DMS79 treated with DMSO at 0.1 percent for 48 hours (cell line): ENCODE measurements around the gene RAMP3.
"Not testable (repeated sequence)": the region's sequence is repeated elsewhere in the genome, so short reads cannot be mapped to it uniquely, and the experiment has no call there.

Experiments
- DNase-seq: peaks from one replicate; lab custom pipeline; 2025; lab: John Stamatoyannopoulos, UW

Gene RAMP3

DNA sequence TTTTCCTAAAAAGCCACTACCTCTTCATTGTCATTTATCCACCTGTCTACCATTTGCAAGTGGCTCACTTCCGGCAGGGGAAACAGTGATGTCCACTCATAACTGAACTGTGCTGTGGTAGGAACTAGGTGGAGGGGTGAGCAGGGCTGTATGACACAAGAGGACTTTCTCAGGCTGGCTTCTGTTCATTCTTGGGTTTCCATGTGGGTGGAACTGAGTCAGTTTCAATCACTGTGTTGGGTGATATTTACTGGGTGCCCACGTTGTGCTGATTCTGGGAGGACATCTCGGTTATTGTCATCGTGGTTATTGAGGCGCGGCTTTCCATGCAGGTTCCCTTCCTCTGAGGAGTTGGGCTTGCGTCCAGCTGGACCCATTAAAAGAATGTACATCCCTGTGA lies 38.8 kb downstream of the RAMP3 start:
- no peak for DNase-seq

DNA sequence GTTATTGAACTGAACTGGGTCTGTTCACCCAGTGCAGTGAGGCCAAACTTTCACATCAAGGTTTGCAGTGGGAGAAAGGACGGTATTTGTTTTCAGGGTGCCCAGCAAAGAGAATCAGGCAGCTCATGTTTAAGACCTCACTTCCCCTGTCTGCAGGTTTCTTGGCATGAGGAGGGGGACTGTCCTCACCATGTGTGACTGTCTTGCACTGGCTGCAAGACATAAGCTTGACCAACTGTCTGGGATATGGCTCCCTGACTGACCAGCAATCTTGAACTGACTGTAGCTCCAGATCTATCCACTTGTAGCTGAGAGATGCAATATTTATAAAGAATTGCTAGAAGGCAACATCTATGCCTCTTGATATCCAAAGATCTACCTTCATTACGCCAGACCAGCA lies 39.9 kb downstream of the RAMP3 start:
- no peak for DNase-seq

DNA sequence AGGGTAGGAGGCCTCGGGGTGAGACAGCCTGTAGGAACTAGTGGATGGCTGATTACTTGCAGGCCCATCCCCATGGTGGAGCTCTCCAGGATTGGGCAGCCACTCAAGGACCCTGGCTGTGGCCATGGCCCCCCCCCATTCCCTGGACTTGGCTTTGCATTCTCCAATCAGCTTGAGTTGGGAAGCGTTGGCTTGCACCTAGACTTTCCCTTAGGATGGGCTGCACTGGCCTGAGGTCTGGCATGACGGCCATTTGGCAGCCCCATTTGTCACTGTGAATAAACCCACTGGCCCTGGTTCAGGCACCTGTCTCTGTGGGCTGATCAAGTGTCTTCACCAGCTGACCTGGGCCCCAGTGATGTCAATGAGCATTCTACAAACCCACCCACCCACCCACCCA lies 41.4 kb downstream of the RAMP3 start:
- DNase-seq, result no peak

DNA sequence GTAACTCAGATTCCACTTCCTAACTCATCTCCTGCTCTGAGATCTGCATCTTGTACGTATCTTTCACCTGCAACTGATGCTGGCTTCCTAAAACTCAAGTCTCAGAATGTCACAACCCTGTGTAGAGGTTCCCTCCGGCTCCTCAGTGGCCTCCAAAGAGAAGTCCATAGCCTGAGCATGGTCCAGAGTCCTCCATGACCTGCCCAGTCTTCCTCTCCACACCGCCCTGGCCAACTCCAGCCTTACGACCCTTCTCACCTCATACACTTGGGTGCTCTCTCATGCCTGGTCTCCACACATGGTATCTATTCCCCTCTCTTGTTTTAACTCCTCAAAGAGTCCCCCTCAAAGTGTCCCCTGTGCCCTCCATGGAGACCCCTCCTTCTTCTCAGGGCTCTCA lies 41.9 kb downstream of the RAMP3 start:
- DNase-seq, result no peak

DNA sequence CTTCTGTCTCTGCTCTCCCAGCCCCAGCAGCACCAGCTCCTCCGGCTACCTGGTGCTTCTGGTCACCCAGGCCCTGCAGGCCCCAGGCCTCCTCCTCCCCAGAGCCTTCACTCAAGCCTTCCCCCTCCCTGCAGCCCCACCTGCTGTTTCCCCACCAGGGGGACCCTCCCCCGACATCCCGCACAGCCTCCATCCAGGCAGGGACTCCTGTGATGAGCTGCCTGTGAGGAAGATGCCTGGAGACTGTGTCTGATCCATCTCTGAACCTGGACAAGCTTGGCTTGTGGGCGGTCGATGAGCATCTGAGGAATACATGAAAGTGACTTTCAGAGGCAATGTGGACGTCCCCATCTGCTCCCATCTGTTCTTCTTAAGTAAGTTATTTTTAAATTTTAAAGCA lies 45.0 kb downstream of the RAMP3 start:
- DNase-seq, result no peak

DNA sequence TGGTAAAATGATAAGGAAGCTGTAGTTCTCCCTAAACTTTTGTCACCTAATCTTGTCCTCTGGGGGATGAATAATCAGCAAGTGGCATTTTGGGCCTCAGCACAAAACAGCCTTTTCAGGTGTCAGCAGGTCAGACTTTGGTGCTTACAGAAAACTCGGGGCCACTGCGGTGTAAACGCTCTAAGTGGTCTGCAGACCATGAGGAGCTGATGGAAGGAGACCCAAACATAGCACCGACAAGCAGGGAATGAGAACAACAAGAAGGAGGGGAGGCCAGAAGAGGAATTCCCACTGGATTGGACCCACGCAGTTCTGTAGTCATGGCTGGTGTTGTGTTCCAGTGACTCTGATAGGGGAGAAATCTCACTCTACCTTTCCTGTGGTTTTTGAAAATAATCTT lies 45.4 kb downstream of the RAMP3 start:
- no peak for DNase-seq

DNA sequence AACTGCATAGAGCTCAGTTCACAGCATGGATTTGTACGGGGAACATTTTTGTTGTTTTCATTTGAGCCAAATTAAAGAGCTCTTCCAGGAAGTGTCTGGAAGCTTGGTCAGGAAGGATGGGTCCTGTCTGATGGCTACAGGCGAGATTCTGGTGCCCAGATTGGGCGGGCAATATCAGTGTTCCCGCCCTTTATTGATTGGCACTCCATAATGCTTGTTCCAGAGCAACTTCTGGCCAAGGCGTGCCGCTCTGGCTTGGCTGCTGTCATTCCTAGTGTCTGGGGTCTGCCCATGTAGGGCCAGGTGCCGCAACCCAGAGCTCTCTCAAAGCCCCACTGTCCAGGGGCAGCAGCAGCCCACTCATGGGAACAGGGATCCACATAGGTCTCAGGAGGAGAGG lies 45.9 kb downstream of the RAMP3 start:
- no peak for DNase-seq

DNA sequence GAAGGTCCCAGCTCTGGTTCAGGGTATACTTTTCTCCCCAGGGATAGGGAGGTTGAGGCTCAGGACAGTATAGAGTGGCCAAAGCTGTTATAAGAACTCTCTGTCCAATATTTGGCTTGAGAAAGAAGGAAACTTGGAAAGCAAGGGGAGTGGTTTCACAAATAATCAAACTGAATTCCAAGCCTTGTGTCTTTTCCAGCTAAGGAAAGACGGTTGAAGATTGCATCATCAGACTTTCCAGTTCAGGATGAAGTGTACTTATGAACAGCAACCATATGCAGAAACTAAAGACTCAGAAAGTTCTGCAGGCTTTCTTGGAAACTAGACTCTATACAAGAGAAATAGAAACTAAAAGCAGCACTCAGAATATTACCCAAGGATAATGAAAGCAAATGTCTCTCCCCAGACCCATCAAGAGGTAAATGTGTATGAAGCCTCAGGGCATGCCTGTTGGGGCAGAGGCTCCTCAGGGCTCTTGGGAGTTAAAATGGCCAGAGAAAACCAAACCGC lies 46.4 kb downstream of the RAMP3 start:
- peak; percentile 70 for DNase-seq

DNA sequence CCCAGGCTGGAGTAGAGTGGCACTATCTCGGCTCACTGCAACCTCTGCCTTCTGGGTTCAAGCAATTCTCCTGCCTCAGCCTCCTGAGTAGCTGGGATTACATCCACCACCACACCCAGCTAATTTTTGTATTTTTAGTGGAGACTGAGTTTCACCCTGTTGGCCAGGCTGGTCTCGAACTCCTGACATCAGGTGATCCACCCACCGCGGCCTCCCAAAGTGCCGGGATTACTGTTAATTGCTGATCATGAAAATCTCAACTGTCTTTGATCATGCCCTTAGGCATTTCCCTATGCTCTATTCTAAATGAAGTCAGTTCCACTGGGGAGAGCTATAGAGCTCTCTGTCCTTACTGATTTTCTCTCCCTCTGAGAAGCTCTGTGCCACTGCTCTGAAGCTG lies 48.7 kb downstream of the RAMP3 start:
- not testable (repeated sequence) for DNase-seq

DNA sequence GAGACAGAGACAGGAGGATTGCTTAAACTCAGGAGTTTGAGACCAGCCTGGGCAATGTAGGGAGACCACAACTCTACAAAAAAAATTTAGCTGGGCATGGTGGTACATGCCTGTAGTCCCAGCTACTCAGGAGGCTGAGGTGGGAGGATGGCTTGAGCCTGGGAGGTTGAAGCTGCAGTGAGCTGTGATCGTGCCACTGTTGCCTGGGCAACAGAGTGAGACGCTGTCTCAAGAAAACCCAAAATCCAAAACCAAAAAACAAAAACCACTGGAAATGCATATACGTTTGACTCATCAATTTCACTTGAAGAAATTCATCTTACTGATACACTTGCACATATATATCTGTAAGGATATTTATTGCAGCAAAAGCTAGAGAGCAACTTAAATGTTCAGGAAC lies 52.3 kb downstream of the RAMP3 start:
- not testable (repeated sequence) for DNase-seq

DNA sequence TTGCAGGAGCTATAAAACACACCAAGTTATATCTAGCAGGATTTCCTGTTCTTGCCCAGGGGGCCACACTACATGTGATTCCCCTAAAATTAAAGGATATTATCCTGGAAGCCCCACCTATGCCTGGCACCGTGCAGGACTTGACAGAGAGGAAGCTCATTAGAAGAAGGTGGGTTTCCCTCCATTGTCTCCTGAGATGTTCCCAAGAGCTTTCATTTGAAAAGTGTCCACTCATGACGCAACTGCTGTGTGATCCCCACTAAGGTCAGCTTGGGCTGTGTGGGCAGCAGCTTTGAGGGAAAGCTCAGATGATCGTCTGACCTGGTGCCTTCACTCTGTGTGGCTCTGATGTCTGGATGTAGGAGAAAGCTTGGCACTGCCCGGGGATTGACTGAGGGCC lies 53.5 kb downstream of the RAMP3 start:
- DNase-seq, result no peak

DNA sequence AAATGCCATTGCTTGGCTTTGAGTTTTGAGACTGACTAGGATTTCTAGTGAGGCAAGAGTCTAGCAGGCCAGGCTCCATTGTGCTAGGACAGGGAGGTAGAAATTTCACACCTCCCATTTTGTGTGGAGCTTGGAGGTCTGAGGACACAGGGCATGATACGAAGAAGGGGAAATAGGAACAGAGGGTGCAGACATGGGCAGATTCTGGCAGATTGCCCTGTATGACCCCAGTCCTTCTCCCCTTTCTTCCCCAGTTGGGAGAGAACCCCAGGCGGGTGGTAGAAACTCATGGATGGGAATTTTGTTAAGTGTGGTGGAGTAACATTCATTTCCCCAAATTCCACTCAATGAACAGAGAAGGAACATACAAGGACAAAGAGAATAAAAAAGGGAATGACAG lies 54.4 kb downstream of the RAMP3 start:
- no peak for DNase-seq

DNA sequence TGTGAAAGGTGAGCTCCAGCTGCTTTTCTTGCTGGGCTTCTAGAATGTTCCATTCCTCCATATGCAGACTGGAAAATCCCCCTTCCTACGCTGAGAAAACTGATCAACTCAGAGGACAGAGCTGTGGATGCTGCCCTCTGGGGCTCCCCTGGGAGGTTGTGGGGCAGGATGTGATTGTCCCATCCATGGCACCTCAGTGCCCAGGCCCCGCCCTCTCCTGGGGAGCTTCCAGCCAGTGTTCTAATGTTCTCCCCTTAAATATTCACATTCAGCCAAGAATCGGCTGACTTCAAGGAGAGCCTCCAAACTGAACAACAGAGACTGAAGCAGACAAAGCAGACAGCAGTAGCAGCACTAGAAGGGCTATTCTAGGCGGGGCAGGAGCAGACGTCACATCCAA lies 55.0 kb downstream of the RAMP3 start:
- DNase-seq, result no peak

DNA sequence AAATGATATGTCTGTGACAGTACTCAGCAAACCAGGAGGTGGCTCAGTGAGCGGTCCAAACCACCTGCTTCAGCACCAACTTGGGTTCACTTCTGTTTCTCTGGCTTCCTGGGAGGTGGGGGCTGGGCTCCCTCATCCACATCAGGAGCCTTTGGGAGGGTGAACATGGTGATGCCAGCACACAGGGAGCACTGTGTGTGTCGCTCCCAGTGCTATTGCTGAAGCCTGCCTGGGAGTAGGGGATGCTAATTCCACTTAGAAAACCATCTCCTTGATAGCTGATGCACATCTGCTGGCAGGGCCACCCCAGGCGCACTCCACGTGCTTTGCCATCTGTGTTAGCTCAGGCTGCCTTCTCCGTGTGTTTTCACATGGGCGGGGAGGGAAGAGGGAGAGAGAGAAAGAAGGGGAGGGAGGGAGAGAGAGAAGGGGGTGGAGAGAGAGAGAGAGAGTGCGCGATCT lies 58.0 kb downstream of the RAMP3 start:
- peak; percentile 18 for DNase-seq

DNA sequence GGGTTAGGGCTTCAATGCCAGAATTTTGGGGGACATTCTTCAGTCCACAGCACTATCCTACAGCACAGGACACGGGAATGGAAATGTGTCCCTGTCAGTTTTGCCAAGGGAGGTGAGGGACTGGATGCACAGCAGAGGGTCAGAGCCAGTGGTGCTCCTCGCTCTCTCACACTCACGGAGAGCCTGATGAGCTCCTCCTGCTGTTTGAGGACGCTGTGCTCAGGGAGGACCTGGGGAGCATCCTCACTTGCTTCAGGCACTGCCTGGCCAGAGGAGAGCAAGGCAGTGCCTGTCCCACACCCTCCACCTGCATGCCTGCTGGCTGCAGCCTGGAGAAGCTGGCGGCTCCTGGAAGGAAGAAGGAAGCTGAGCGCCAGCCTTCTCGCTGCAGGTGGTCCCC lies 58.6 kb downstream of the RAMP3 start:
- DNase-seq, result no peak

DNA sequence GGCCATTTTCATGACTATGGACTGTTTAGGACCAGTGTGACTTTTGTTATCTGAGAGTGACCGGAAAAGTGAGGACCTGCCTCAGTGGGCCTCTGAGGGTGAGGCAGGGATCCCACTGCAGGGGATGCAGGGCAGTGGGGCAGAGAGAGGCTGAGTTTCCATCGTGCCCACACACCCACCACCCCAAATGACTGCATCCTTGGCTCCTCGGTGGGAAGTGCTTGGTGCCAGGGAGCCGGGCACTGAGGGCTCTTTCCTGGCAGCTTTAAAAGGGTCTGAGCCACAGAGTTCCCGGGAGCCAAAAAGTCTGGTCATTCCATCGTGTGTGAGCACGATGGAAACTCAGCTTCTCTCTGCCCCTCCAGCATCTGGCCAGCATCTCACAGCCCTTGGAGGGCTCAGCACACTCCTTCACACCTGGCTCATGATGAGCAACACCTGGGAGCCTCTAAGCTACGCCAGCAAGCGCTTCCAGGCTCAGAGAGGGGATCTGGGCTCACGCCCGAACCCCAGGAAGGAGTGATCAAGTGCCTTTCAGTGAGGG lies 59.1 kb downstream of the RAMP3 start:
- DNase-seq, result no peak

DNA sequence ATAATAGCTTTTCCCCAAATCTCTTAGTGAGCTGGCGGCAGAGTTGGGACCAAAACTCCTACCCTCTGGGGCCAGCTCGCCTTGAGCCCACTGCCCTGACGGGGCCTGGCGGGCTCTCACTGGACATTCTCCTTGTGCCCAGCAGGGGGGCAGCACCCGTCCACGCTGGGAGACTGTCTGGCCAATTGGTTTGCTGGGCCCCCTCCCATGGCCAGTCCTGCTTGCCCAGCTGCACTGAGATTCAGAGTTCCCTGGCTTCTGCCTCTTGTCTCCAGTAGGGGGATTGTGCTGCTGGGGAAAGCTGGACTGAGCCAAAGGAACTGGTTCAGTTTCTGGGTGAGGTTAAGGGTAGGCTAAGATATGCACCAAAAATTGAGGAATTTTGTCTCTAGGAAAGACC lies 59.8 kb downstream of the RAMP3 start:
- no peak for DNase-seq

DNA sequence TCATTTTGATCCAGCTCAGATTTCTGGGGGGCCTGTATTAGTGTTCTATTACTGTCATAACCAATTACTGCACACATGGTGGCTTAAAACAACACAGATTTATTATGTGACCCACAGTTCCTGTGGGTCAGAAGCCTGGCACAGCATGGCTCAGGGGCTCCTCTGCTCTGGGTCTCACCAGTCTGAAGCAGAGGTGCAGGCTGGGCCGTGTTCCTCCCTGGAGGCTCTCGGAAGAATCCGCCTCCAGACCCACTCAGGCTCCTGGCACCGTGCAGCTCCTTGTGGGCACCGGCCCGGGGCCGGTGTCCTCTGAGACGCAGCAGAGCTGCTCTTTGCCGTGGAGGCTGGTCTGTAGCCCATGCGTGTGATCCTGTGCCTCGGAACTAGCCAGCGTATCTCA lies 61.5 kb downstream of the RAMP3 start:
- DNase-seq, result no peak

DNA sequence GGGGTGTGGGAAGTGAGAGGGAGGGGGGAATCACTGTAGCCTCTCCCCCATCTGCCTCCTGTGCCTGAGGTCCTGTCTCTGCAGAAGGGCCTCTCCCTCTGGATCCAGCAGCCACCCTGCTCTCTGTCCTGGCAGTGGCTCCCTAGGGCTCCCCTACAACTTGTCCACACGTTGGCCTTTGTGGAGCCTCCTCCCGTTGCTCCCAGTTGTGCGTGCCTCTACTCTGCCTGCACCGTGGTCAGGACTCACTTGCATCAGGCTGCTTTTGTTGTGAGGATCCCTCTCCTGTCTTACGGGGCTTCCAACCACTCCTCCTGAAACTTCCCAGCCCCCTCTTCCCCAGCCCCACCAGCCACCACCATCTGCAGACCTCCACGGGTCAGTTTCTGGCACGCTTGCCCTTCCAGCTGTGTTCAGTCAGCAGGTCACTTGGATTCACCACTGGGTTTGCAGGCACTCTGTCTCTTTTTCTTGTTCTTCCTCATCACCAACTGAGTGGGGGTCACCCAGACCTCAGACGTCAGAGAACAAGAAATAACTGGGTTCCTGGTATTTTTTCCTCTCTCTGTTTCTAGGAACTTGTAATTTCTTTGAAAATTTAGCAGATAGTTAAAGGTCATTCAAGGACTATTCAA lies 62.3 kb downstream of the RAMP3 start:
- DNase-seq, result no peak

DNA sequence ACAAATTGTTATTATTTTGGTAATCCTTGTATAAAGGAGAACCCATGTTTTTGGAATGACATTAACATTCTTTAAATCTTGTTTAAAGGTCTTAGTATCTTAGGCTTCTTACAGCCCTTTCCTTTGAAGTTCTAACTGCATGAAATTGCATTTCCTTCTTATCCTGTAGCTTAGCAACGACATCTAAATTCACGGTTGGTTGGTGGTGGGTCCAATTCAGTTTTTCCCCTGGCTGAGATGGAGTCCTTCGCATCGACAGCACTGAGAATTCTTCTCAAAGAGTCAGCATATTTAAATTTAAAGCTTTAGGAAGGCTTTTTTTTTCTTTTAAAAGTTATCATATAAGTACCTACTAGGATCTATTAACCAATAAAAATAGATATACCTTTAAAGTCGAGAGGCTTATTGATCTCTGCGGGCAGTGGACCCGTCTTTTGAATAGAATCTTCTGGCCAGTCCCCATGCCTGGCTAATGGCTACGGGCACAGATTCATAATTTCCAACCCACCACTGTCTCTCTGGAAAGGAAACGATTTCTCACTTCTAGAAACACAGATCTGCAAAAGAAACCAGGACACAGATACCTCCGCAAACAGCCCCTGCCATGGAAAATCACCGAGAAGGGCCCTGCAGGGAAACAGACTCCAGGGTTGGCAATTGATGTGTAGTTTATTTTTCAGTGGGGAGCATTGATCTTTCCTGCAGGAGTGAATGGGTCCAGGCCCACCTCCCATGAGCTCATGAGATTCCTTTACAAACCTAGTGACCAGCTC lies 63.4 kb downstream of the RAMP3 start:
- peak; percentile 75 for DNase-seq

DNA sequence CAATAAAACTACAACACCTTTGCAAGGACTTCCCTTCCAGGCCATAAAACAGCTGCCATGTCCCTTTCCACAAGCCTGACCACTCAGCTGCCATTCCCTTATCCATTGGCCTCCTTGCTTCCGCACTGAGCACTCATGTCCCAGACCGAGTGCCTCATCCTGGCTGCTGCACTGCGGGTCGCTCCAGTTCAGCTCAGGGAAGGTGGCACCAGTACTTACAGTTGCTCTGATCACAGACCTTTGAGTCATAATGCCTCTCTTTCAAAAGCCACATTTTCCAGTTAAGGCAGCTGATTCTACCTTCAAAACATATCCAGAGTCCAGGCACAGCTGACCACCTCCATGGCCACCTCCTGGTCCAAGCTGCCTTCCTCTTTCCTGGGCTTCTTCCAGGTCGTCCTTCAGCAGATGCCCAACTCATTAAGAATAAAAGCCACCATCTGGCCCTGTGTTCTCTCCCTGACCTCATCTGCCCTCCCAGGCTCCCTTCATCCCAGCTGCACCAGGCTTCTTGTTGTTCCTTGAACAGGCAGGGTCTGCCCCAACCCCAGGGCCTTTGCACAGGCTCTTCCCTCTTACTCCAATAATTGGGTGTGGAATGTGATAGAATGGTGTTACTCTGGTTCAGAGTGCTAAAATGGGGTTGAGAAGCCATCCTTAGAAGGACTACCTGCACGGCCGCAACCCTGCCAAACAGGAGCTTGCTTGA lies 64.5 kb downstream of the RAMP3 start:
- DNase-seq, result no peak

DNA sequence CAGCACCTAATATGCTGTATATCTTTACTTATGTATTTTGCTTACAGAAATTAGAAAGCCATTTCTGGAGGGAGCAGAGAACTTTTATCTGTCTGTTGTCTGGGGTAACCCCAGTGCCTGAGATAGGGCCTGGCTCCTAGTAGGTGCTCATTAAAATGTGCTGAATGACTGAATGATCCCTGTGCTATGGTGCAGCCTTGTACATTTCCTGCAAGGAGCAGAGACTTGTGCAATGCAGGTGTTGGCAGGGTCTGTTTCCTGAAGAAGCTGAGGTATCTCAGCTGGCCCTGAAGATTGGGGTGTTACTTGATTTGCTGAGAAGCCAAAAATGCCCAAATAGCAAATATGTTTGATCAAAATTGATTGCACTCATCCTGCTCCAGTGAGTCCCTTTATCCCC lies 65.5 kb downstream of the RAMP3 start:
- no peak for DNase-seq
